SK-N-MC (cell line): ENCODE measurements around the gene FEZ2.

Experiments used
- EZH2 ChIP-seq: fragments of 200-600 bp; sonication (generic); IDR thresholded peaks from one replicate; pipeline ENCODE4 v1.6.1; 2017; ENCODE audit warnings: antibody characterized with exemption
- POLR2AphosphoS5 ChIP-seq: IDR thresholded peaks from 2 replicates; pipeline ENCODE4 v1.6.1; 2012; ENCODE audit warnings: mild to moderate bottlenecking, low read depth, low read length, borderline replicate concordance

DNA sequence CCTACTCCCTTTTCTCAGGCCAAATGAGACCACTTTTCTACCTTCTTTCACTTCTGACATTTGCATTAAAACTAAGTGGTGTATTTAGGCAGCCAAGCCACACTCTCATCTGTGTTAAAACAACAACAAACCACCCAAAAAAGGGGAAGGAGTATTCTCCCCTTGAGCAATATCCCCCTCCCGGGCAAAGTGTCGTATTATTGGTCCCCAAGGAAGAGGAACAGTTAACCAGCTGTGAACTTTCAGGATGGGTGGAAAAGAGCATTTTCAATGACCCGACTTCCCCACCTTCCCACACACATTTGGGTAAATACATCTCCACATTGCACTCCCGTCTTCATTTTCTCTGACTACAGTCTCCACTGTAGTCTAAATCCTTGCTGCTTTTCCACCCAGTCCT, 44.3 kb downstream of the FEZ2 start:
- TF ChIP-seq EZH2 (no peak), POLR2AphosphoS5 (no peak)
